T-helper 2 cell treated with Interferon-gamma antibody and Interleukin-4, amounts not matched to agents 100 ng/mL and 5 ng/mL, for 36 hours (primary cell): ENCODE results near the gene NTM. TPM values are rescaled to one million over a fixed set of nuclear protein-coding genes. Genes with fewer than 3 reads are reported as not detected.

Experiments
- intact Hi-C: fragments of 100-400 bp; cut with micrococcal nuclease; formaldehyde crosslinking; loops from one replicate; pipeline ENCODE4 v1.15.1; 2023
- total RNA-seq: library from RNA; stranded (reverse); gene quantifications from 2 replicates; pipeline ENCODE4 v1.2.3, GENCODE V29; 2022

NTM gene
- total RNA-seq, 1 donor from 2014 or later, result not detected

DNA sequence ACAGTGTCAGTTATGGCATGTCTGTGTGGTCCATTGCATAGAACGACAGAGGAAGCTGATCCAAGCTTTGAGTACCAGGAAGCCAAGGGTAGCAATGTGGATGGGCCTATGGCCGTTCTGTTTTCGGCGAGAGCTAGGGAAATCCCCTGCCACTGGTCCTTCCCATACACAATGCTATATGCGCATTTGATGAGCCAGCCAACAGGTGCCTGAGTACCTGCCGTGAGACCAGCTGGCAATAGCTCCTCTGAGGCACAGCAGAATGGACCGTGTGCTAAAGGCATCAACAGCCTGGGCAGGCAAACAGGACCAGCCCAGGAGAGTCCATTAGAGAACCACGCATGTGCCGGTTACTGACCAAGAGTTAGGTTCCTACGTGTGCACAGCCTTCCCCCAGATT is 753.0 kb downstream of the NTM start:
- intact Hi-C loops, result no loop called here

DNA sequence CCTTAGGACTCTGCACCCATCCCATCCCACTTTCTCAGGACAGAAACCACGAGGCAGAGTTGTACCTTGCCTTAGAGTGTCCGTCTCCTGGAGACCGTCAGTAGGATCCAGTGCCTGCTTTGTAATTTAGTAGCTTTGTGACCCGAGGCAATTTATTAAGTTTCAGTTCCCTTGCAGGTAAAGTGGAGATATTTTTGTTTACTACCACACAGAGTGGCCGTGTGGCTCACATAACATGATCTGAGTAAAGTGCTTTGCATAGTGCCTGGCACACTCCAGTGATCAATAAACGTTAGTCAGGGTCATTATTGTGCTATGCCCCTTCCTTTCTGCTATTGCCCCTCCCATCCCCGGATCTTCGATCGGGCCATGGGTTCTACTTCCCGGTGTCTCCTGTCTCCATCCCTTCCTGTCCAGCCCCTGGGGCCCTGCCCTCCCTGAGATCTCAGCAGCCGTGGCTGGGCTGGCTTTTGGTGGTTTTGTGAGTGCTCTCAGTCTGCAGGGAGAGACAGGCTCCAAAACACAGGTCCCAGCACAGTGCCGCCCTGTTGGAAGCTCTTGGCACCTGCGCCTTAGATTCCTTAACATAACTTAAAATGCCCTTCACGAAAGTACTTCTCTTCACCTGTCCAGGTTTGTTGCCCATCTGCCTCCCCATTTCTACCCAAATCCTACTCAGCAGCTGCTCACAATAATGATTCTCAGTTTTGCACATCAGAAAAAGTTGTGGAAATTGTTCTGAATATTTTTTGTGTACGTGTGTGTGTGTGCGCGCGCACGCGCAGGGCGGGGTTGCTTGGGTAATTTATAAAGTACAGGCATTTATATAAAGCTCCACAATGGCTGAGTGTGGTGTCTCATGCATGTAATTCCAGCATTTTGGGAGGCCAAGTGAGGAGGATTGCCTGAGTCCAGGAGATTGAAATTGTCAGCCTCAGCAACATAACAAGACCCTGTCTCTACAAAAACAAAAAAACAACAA is 753.7 kb downstream of the NTM start:
- intact Hi-C loops, result no loop called here

DNA sequence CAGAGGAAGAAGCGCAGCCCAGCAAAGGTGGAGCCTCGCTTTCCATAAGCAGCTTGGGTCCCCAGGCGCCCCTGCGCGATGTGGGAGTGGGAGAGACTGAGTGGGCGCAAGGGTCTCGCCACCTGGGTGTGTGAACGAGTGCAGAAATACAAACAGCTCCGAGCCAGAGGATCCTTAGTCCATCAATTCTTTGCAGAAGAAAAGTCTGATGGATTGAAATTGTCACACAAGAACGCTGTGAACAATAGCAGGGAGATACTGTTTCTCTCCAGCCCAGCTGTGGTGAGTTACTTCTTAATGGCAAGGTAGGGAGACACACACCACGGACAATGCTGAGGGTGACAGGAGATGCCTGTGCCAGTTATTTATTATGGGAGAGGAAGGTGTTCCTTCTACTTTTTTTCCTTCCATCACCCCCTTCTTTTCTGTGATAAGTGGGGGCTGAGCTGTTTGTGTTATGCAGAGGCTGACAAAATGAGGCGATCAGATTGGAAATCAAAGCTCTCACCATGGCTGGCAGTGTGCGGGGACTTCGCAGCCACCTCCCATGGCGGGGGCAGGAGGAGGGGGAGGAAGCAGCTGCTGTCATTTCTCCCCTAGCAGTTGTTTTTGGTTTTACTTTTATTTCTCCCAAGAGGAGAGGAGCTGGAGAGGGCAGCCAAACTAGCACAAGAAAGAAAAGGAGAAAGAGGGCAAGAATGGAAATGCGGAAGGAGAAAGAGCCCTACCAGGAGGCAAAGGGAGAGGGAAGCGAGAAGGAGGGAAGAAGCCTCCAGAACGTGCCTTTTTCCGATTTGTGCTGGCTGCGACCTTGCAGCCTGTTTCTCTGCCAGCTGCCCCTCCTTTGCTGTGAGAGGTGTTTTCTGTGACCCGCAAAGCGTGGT is 755.8 kb downstream of the NTM start:
- intact Hi-C loops, result no loop called here

DNA sequence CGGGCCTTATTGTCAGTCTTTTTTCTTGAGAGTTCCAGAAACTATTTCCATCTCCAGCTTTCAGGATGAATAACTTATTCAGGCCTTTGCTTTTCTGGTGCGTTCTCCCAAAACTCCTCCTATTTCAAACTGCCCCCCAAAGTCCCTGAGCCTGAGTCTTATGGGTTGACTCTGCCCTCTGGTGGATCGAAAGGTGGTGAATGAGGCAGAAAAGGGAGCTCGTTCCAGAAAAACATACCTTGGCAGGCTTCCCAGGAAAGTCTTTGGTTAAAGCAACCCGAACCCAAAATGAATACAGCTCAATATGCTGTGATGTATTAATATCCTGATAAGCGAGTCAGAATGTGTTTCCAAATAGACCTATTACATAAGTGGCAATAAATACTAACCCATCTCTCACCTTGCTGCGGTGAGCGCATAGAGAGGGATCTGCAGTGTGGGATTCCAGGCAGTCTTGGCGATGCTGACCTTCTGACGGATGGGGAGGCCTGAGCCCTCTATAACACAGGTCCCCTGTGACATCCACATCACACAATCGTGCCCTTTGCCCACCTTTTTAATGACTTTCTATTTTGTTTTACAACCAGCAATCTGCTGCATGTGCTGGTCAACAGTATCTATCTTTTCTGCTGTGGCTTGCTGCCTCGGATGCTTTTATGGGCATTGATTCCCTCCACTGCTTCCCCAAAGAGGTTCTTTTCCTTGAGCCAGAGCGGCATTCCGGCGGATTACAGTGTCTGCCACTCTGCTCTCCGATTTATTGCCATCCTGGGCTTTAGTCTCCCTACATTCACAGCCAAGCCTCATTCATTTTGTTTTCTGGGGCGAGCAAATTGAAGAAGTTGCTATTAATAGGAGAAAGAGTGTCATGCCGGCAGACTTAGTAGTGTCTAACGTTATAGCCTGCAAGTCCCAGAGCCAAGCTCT is 756.8 kb downstream of the NTM start:
- intact Hi-C loops, result no loop called here

GRCh38 chr11:132127900-132128288 is 757.5 kb downstream of the NTM start:
- intact Hi-C loops, result no loop called here

DNA sequence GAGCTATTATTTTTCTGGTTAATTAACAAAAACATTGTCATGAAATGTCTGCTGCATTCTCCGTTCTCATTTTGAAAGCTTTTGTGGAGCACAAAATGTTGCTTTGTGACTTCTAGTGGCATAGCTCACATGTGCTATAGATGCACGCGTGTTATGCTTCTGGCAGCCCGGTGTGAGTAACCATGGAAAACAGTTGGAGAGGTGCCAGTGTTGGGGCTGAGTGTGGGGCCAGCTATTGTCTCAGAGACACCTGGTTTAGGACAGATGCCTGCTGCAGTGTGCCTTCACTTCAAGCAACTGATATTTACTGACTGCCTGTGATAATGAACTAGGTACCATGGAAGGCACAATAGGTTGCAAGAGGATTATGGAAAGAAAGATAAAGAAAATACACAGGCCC is 760.6 kb downstream of the NTM start:
- intact Hi-C loops, result no loop called here

DNA sequence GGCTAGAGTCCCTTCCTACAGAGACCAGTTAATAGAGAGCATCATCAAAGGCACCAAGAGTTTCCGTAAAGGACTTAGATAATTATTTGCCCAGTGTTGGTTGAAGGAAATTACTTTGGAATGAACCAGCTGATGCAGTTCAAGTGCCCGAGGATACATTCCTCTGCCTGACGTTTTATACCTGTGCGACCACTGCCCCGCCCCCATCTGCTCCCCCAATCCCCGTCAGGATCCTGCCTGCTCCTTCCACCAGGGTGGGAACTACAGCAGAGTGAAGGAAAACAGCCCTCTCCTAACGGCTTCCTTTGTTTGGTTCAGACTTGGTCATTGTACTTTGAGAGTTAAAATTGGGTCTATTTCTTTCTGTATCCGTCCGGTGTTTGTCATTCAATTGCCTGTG is 761.5 kb downstream of the NTM start:
- intact Hi-C loops, result no loop called here

DNA sequence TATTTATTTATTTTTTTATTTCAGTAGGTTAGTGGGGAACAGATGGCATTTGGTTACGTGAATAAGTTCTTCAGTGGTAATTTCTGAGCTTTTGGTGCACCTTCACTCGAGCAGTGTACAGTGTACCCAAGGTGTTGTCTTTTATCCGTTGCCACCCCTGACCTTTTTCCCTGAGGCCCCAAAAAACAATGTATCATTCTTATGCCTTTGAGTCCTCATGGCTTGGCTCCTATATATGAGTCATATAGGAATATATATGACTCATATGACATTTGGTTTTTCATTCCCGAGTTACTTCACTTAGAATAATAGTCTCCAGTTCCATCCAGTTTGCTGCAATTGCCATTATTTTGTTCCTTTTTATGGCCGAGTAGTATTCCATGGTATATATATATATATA is 763.9 kb downstream of the NTM start:
- intact Hi-C loops, result no loop called here

DNA sequence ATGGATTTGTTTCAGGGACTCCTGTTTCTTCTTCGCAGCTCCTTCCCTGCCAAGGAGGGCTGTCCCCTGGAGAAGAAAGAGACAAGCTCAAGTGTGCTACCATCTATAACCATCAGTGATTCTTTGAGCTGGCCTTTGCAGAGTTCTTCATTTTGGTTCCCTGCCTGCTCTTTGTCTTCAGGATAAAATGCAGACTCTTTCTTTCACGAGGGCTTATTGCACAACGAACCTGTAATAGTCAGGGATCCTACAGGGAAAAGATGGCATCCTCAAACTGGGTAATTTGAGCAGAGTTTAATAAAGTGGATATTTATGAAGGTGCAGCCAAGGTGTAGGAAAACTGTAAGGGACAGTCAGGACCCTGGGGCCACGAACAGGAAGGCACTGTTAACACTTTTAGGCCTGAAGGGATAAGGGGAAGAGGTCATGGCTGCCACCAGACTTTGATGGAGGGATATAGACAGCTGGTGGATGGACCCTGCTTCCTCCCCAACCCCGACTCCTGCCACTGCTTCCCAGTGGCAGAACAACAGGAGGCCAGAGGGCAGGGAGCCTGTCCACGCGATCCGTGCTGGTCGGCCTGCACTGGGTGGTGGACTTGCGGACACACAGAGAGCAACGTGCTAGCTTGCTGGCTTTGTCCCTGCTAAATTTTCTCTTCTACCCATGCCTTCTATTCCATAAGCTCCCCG is 767.0 kb downstream of the NTM start:
- intact Hi-C loops, result no loop called here

GRCh38 chr11:132137981-132138313 is 767.5 kb downstream of the NTM start:
- intact Hi-C loops, result no loop called here

DNA sequence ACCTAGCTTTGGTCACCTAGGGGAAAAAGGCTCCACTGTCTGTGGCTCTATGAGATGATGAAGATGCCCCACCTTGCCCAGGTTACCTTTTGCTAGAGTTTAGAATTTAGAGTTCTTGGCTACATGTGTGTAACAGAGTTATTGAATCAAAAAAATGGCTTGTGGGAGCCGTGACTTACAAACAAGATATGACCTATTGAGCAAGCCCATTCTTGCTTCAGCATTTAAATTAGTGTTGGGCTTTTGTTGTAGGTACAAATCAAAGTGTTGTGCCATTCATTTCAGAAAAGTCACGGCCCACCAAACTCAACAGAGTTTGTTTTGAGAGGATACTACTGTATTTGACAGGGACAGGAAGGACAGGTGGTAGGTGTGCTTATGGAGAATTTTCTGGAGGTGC is 768.8 kb downstream of the NTM start:
- intact Hi-C loops, result no loop called here

DNA sequence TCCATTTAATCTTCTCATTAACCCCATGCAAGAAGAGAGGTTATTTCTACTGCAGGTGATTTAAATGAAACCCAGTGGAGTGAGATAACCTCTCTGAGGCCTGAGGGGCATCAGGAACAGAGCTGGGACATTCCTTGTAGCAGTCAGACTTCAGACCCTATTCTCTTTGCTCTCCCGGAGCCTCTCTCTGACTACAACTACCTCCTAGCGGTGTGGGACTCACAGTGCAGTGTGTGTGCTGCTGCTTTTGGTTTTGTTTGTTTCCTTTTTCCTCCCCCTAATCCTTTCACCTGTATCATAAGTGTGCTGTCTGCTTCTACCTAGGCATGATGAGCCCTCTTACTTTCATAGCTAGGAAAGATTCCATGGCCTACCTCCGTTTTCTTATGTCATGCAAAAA is 769.6 kb downstream of the NTM start:
- intact Hi-C loops, result no loop called here

DNA sequence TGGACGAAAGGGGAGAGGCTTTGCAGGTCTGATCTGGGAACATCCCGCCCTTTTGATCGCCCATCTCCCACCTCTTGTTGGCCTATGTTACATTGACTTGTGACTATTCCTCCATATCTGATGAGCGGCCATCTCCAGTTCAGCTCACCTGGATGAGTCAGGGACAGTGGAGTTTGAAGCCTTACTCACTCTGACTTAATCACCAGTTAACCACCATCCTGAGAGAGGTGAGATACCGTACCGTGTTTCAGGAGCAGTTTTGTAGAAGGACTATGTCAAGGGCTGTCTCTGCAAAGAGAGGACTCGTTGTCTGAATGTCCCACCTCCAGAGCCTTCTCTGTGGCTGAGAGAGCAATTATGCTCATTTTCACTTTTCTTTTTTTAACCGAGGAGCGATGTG is 771.7 kb downstream of the NTM start:
- intact Hi-C loops, result no loop called here

DNA sequence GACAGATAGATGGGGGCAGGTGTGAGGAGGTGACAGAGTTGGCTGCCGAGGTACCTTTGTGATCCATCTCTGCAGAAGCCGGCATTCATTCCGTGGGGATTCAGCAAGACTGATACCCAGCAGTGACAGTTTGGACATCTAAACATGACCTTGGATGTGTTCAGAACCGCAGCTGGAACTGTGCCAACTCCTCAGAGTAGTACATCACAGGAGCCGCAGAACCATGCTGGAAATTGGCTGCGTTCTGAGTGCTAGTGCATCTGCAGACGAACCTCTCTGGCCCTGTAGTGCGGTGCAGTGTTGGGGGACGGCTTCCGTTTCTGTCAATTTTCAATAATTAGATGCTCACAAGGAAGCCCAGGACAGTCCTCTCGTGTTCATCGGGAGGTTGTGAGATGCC is 772.1 kb downstream of the NTM start:
- intact Hi-C loops, result no loop called here

DNA sequence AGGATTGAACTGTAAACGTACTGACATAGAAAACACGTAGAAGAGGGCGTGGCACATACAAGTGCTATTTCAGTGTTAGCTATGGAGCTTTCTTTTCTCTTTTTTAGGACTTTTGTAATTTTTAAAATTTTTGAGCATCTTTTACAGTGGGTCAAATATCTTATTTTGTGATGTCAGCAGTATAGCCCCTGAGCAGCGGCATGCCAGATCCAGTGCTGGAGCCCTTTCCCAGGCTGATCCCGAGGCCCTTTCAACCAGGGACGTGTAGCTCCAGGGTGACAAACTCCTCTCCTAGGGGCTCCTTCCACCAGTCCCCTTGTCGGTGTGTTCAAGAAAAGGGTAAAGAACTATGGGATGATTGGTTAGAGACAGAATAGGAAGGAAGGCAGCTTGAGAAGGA is 777.0 kb downstream of the NTM start:
- intact Hi-C loops, result no loop called here

DNA sequence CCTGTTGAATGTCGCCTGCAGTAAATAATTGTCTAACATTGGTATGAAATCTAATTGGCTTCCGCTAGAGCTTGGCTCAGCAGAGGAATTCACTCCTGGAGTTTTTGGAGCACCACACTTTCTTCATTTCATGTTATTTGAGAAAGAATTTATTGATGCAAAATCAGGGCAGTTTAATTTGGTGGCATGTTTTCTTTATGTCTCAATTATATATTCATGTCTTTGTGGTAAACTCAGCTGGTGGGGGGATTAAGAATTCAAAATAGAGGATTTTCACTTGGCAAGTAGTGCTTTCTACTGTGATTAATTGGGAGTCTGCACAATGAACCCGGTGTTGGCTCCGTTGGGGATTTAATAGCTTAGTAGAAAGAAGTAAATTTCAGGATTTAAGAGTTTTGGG is 784.4 kb downstream of the NTM start:
- intact Hi-C loops, result no loop called here

GRCh38 chr11:132158091-132158490 is 787.7 kb downstream of the NTM start:
- intact Hi-C loops, result no loop called here

DNA sequence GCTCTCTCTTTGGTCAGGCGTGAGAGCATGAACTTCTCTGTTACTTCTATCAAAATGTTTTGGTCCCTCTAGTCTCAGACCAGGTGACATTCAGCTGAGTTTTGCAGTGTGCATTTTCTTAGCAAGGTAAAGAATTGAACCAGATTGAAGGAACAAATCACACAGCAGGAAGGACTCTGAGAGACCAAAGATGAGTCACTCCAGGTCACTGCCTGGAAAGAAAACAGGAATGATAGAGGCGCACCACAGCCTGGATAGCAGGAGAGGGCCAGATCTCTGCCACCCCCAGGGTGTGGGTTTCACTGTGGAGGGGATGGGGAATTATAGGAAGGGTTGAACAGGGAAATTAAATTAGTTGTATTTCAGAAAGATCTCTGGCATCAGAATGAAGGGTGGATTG is 788.3 kb downstream of the NTM start:
- intact Hi-C loops, result no loop called here

- intact Hi-C loops, result no loop called here
Observed at GRCh38 chr11:132161403-132162078, 791.1 kb downstream of the NTM start.

- intact Hi-C loops, result no loop called here
Observed at GRCh38 chr11:132168344-132168981, 798.0 kb downstream of the NTM start.
